ENCODE data around the gene SYT1. TPM values are rescaled to one million over a fixed set of nuclear protein-coding genes. Genes with fewer than 3 reads are reported as not detected.
A peak's percentile ranks its signal among the peaks of the same experiment; 100 is the strongest.

SYT1 gene
- total RNA-seq, 1 donor from 2014 or later, result 0.79 TPM

GRCh38 chr12:78885466-78885865 lies 20.9 kb downstream of the SYT1 start:
- FAIRE-seq (no peak), DNase-seq (ENCODE audit: low read depth) (no peak)
- H3K36me3 ChIP-seq (ENCODE audit: control insufficient read depth, insufficient read depth, low read length), result no peaks in the 10 kb centered on the region
- TF ChIP-seq CTCF (IDR thresholded peaks at IDR 0.05; ENCODE audit: insufficient read depth, low read length, severe bottlenecking), result no peak
- no peaks in the 10 kb centered on the region for H3K27me3 ChIP-seq (ENCODE audit: control insufficient read depth, insufficient read depth, low read length)
- no peak overlapping the region for H3K4me3 ChIP-seq (ENCODE audit: low read depth, low read length)

GRCh38 chr12:78886719-78887407 lies 22.3 kb downstream of the SYT1 start:
- peak; percentile 87 for DNase-seq (ENCODE audit: low read depth)
- no peaks in the 10 kb centered on the region for H3K27me3 ChIP-seq (ENCODE audit: control insufficient read depth, insufficient read depth, low read length)

GRCh38 chr12:78887444-78887843 lies 22.9 kb downstream of the SYT1 start:
- FAIRE-seq (no peak), DNase-seq (ENCODE audit: low read depth) (no peak)
- Histone ChIP-seq H3K4me3 (ENCODE audit: low read depth, low read length) (no peak overlapping the region), H3K27me3 (ENCODE audit: control insufficient read depth, insufficient read depth, low read length) (no peaks in the 10 kb centered on the region), H3K36me3 (ENCODE audit: control insufficient read depth, insufficient read depth, low read length) (no peaks in the 10 kb centered on the region)
- TF ChIP-seq CTCF (IDR thresholded peaks at IDR 0.05; ENCODE audit: insufficient read depth, low read length, severe bottlenecking), result no peak

More at GRCh38 chr12:78886719-78887407, 22.3 kb downstream of the SYT1 start:
- no peak overlapping the region for H3K4me3 ChIP-seq (ENCODE audit: low read depth, low read length)
- TF ChIP-seq CTCF (IDR thresholded peaks at IDR 0.05; ENCODE audit: insufficient read depth, low read length, severe bottlenecking), result no peak
- FAIRE-seq, result no peak
- H3K36me3 ChIP-seq (ENCODE audit: control insufficient read depth, insufficient read depth, low read length), result no peaks in the 10 kb centered on the region

GRCh38 chr12:78888568-78888967 lies 24.0 kb downstream of the SYT1 start:
- FAIRE-seq (no peak), DNase-seq (ENCODE audit: low read depth) (peak; percentile 27)
- TF ChIP-seq CTCF (IDR thresholded peaks at IDR 0.05; ENCODE audit: insufficient read depth, low read length, severe bottlenecking), result no peak
- no peaks in the 10 kb centered on the region for H3K27me3 ChIP-seq (ENCODE audit: control insufficient read depth, insufficient read depth, low read length)
- no peaks in the 10 kb centered on the region for H3K36me3 ChIP-seq (ENCODE audit: control insufficient read depth, insufficient read depth, low read length)
- H3K4me3 ChIP-seq (ENCODE audit: low read depth, low read length), result no peak overlapping the region

GRCh38 chr12:78891646-78892353 lies 27.2 kb downstream of the SYT1 start:
- no peak for FAIRE-seq
- no peak for DNase-seq (ENCODE audit: low read depth)
- Histone ChIP-seq H3K4me3 (ENCODE audit: low read depth, low read length) (no peak overlapping the region), H3K36me3 (ENCODE audit: control insufficient read depth, insufficient read depth, low read length) (no peaks in the 10 kb centered on the region), H3K27me3 (ENCODE audit: control insufficient read depth, insufficient read depth, low read length) (no peaks in the 10 kb centered on the region)
- no peak for TF ChIP-seq CTCF (IDR thresholded peaks at IDR 0.05; ENCODE audit: insufficient read depth, low read length, severe bottlenecking)

Data from bronchial epithelial cell (primary cell).